GM21576 (cell line): ENCODE measurements around the gene DOCK2.
A peak's percentile ranks its signal among the peaks of the same experiment; 100 is the strongest.
"Not testable (repeated sequence)": the region's sequence is repeated elsewhere in the genome, so short reads cannot be mapped to it uniquely, and the experiment has no call there.

Source experiments
- ATAC-seq: cut with Tn5 transposase; IDR thresholded peaks from one replicate; pipeline ENCODE4 v1.9.1; 2021; ENCODE audit warnings: mild to moderate bottlenecking, moderate library complexity; ENCODE audit not compliant: unreplicated experiment

The DOCK2 gene

GRCh38 chr5:169711551-169712225 lies 74.6 kb downstream of the DOCK2 start:
- ATAC-seq, result no peak

GRCh38 chr5:169712428-169712827 lies 75.4 kb downstream of the DOCK2 start:
- no peak for ATAC-seq

GRCh38 chr5:169716287-169716686 lies 79.2 kb downstream of the DOCK2 start:
- no peak for ATAC-seq

GRCh38 chr5:169717288-169717687 lies 80.2 kb downstream of the DOCK2 start:
- ATAC-seq, result no peak

- ATAC-seq, result peak; percentile 74
Measured at GRCh38 chr5:169719360-169720314, 82.6 kb downstream of the DOCK2 start.

- no peak for ATAC-seq
Measured at GRCh38 chr5:169721771-169722170, 84.7 kb downstream of the DOCK2 start.

GRCh38 chr5:169723103-169723831 lies 86.2 kb downstream of the DOCK2 start:
- ATAC-seq, result no peak

GRCh38 chr5:169724303-169725087 lies 87.4 kb downstream of the DOCK2 start:
- ATAC-seq, result no peak

- ATAC-seq, result not testable (repeated sequence)
Measured at GRCh38 chr5:169725665-169726064, 88.6 kb downstream of the DOCK2 start.

- ATAC-seq, result no peak
Measured at GRCh38 chr5:169728418-169728817, 91.3 kb downstream of the DOCK2 start.

- ATAC-seq, result no peak
Measured at GRCh38 chr5:169731221-169731620, 94.1 kb downstream of the DOCK2 start.

- no peak for ATAC-seq
Measured at GRCh38 chr5:169732841-169733240, 95.8 kb downstream of the DOCK2 start.

- ATAC-seq, result no peak
Measured at GRCh38 chr5:169735913-169736312, 98.8 kb downstream of the DOCK2 start.

- ATAC-seq, result peak; percentile 56
Measured at GRCh38 chr5:169736653-169737052, 99.6 kb downstream of the DOCK2 start.

GRCh38 chr5:169740435-169740834 lies 103.4 kb downstream of the DOCK2 start:
- no peak for ATAC-seq

GRCh38 chr5:169742771-169743296 lies 105.8 kb downstream of the DOCK2 start:
- no peak for ATAC-seq

- no peak for ATAC-seq
Measured at GRCh38 chr5:169744336-169744735, 107.3 kb downstream of the DOCK2 start.

GRCh38 chr5:169745441-169746146 lies 108.5 kb downstream of the DOCK2 start:
- ATAC-seq, result no peak

- no peak for ATAC-seq
Measured at GRCh38 chr5:169746147-169746694, 109.1 kb downstream of the DOCK2 start.
